RWPE2 (cell line): ENCODE results near the gene INVS.

Experiments used
- ATAC-seq: fragments of 200-7000 bp; cut with Tn5 transposase; 3 replicates; pipeline ENCODE4 v1.9.1; 2021; ENCODE audit warnings: low read depth
- DNase-seq: peaks from one replicate; pipeline ENCODE4 v3.0.0-alpha.2; 2020; ENCODE audit warnings: low spot score
- H3K27ac ChIP-seq: fragments of 450-650 bp; 2 replicates; pipeline ENCODE4 v1.5.1; 2017; ENCODE audit warnings: mild to moderate bottlenecking; ENCODE audit not compliant: poor library complexity, severe bottlenecking
- H3K27me3 ChIP-seq: fragments of 250-450 bp; sonication (Bioruptor Pico); 2 replicates; pipeline ENCODE4 v1.5.1; 2021; ENCODE audit warnings: mild to moderate bottlenecking, moderate library complexity; ENCODE audit not compliant: insufficient read depth, poor library complexity, severe bottlenecking
- H3K36me3 ChIP-seq: fragments of 250-450 bp; sonication (Bioruptor Pico); 2 replicates; pipeline ENCODE4 v1.5.1; 2020; ENCODE audit warnings: low read depth, mild to moderate bottlenecking, moderate library complexity
- H3K4me1 ChIP-seq: fragments of 250-450 bp; sonication (Bioruptor Pico); 2 replicates; pipeline ENCODE4 v1.5.1; 2021; ENCODE audit warnings: mild to moderate bottlenecking, moderate library complexity; ENCODE audit not compliant: insufficient read depth, poor library complexity, severe bottlenecking
- H3K4me3 ChIP-seq: fragments of 250-450 bp; sonication (Bioruptor Pico); 2 replicates; pipeline ENCODE4 v1.5.1; 2021; ENCODE audit warnings: mild to moderate bottlenecking, moderate library complexity; ENCODE audit not compliant: severe bottlenecking
- H3K9me3 ChIP-seq: fragments of 250-450 bp; sonication (Bioruptor Pico); 2 replicates; pipeline ENCODE4 v1.5.1; 2021; ENCODE audit warnings: mild to moderate bottlenecking, moderate library complexity; ENCODE audit not compliant: severe bottlenecking
- TF ChIP-seq, protein P1 (sequence below): fragments of 450-650 bp; IDR thresholded peaks from one replicate; pipeline ENCODE4 v1.5.1; 2017; ENCODE audit warnings: mild to moderate bottlenecking, moderate library complexity; ENCODE audit not compliant: poor library complexity, severe bottlenecking

Gene INVS

DNA sequence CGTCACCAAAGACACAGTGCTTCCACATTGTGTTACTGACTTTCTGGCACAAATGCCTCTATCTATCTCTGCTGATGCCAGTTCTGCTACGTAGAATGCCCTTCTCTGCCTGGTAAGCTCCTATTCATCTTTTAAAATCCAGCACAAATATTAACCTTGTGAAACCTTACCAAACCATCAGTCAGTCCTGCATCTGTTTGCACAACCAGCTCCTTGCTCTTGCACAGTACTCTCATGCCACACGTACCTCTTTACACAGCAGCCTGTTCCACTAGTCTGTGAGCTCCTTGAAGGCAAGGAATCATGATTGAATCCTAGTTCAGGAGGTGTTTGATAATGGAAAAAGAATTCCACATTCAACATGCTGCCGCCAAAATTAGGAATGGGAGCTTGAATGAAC is 197.4 kb downstream of the INVS start:
- H3K36me3 ChIP-seq, result peaks cover 75% of the 10 kb centered on the region

DNA sequence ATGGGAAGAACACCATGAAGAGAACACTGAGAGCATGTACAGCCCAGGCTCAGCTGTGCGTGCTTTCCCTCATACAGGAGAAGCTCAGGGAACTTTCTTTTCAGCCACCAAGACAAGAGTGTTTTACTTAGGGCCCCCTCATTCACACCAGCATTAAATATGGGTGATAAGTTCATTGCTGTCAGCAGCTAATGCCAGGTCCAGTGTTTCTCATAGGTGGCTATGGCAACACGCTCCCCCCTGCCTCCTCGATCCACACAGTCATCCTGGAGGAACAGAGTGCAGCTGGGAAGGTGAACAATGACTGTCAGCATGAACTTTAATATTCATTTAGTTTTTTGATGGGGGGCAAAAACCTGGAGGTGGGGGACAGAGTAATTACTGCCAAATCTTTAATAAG is 199.3 kb downstream of the INVS start:
- Histone ChIP-seq H3K27ac (no peak overlapping the region), H3K36me3 (peaks cover 76% of the 10 kb centered on the region), H3K27me3 (no peaks in the 10 kb centered on the region), H3K4me3 (no peak overlapping the region), H3K4me1 (no peaks in the 10 kb centered on the region), H3K9me3 (no peaks in the 10 kb centered on the region)
- no peak for DNase-seq
- no peak for ATAC-seq
- TF ChIP-seq, protein P1, sequence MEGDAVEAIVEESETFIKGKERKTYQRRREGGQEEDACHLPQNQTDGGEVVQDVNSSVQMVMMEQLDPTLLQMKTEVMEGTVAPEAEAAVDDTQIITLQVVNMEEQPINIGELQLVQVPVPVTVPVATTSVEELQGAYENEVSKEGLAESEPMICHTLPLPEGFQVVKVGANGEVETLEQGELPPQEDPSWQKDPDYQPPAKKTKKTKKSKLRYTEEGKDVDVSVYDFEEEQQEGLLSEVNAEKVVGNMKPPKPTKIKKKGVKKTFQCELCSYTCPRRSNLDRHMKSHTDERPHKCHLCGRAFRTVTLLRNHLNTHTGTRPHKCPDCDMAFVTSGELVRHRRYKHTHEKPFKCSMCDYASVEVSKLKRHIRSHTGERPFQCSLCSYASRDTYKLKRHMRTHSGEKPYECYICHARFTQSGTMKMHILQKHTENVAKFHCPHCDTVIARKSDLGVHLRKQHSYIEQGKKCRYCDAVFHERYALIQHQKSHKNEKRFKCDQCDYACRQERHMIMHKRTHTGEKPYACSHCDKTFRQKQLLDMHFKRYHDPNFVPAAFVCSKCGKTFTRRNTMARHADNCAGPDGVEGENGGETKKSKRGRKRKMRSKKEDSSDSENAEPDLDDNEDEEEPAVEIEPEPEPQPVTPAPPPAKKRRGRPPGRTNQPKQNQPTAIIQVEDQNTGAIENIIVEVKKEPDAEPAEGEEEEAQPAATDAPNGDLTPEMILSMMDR, result no peak

More for the DNA sequence above, 197.4 kb downstream of the INVS start:
- Histone ChIP-seq H3K27ac (no peak overlapping the region), H3K9me3 (no peaks in the 10 kb centered on the region), H3K4me3 (no peak overlapping the region), H3K4me1 (no peaks in the 10 kb centered on the region), H3K27me3 (no peaks in the 10 kb centered on the region)
- TF ChIP-seq, protein P1, result no peak
- DNase-seq (no peak), ATAC-seq (no peak)

DNA sequence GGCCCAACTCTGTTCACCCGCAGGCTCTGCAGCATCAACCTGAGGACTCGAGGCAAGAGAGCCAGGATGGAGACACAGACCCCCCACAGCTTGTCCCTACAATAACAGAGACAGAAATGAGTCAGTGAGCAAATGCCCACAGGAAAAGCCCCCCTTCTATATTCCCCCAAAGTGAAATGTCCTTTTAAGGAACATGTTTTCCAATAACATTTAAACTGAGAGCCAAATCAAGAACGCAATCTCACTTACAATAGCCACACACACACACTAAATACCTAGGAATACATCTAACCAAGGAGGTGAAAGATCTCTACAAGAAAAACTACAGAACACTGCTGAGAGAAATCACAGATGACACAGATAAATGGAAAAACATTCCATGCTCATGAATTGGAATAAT is 204.7 kb downstream of the INVS start:
- DNase-seq (no peak), ATAC-seq (no peak)
- Histone ChIP-seq H3K4me1 (no peaks in the 10 kb centered on the region), H3K4me3 (no peak overlapping the region), H3K9me3 (no peaks in the 10 kb centered on the region), H3K27me3 (no peaks in the 10 kb centered on the region), H3K36me3 (peaks cover 74% of the 10 kb centered on the region), H3K27ac (no peak overlapping the region)
- TF ChIP-seq, protein P1, result no peak

DNA sequence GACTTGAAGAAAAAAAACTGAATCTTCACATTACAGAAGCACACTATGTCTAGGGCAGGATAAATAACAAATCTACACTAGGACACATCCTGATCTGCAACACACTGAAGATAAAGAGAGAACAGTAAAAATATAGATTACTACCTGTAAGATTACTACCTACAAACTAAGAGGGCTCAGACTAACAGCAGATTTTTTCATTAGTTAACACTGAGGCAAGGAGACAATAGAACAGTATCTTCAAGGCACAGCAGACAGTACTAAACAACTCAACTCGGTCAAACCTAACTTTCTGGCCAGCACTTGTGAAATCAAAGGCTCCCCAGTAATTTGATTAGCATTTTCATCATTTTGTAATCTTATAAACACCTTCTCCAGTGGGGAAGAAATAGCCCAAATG is 207.2 kb downstream of the INVS start:
- ATAC-seq (no peak), DNase-seq (no peak)
- Histone ChIP-seq H3K27ac (no peak overlapping the region), H3K9me3 (no peaks in the 10 kb centered on the region), H3K4me3 (no peak overlapping the region), H3K4me1 (no peaks in the 10 kb centered on the region), H3K27me3 (no peaks in the 10 kb centered on the region), H3K36me3 (peaks cover 69% of the 10 kb centered on the region)
- TF ChIP-seq, protein P1, result no peak

DNA sequence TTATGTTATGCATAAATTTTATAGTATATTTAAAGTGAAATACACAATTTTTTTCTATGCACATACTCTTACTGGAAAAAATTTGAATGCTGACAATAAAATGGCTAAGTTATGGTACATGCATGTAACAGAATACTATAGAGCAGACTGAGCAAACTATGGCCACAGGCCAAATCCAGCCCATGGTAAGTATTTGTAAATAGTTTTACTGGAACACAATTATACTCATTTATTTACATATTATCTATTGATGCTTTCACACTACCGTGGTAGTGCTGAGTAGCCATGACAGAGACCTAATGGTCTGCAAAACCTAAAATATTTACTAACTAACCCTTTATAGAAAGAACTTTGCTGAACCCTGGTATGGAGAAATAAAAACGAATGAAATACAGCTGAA is 208.0 kb downstream of the INVS start:
- no peak for ATAC-seq
- H3K4me1 ChIP-seq, result no peaks in the 10 kb centered on the region
- TF ChIP-seq, protein P1, result no peak
- H3K27me3 ChIP-seq, result no peaks in the 10 kb centered on the region
- DNase-seq, result no peak
- H3K27ac ChIP-seq, result no peak overlapping the region
- no peaks in the 10 kb centered on the region for H3K9me3 ChIP-seq
- H3K36me3 ChIP-seq, result peaks cover 61% of the 10 kb centered on the region
- H3K4me3 ChIP-seq, result no peak overlapping the region
